DND-41 (cell line): ENCODE data around the gene DACH1.

Experiments used
- CTCF ChIP-seq: IDR thresholded peaks from 2 replicates; pipeline ENCODE4 v1.5.1; 2012; ENCODE audit warnings: borderline replicate concordance, low read length, moderate library complexity, mild to moderate bottlenecking; ENCODE audit not compliant: poor library complexity, severe bottlenecking; ENCODE audit errors: extremely low read depth
- EZH2 ChIP-seq: IDR thresholded peaks from 3 replicates; pipeline ENCODE4 v1.6.1; 2012; ENCODE audit warnings: borderline replicate concordance, low read depth, mild to moderate bottlenecking, moderate library complexity, low read length, inconsistent platforms; ENCODE audit not compliant: severe bottlenecking

- no peak for TF ChIP-seq EZH2
- TF ChIP-seq CTCF, result no peak
These were observed 35.7 kb upstream of the DACH1 start for GRCh38 chr13:71902676-71903075.
